HepG2 (cell line): Measurements from ENCODE around the gene CSNK2A1. TPM values are rescaled to one million over a fixed set of nuclear protein-coding genes. Genes with fewer than 3 reads are reported as not detected.

Experiments
- ELF1 ChIP-seq: sonication (generic); formaldehyde crosslinking; IDR thresholded peaks from 2 replicates; pipeline ENCODE4 v1.4.0; 2020; ENCODE audit warnings: missing genetic modification reagents
- FOXM1 ChIP-seq: sonication (generic); formaldehyde crosslinking; IDR thresholded peaks from 2 replicates; pipeline ENCODE4 v1.5.0; 2020; ENCODE audit warnings: missing genetic modification reagents
- HES4 ChIP-seq: sonication (generic); formaldehyde crosslinking; IDR thresholded peaks from 2 replicates; pipeline ENCODE4 v1.9.0; 2021; ENCODE audit warnings: mild to moderate bottlenecking, missing genetic modification reagents, borderline replicate concordance
- NR2F2 ChIP-seq: IDR thresholded peaks from 2 replicates; pipeline ENCODE4 v1.6.1; 2012; ENCODE audit warnings: low read depth, inconsistent platforms, borderline replicate concordance
- PRMT3 ChIP-seq: sonication (generic); formaldehyde crosslinking; IDR thresholded peaks from 2 replicates; pipeline ENCODE4 v1.8.1; 2022; ENCODE audit warnings: low read depth, mild to moderate bottlenecking, moderate library complexity, missing genetic modification reagents, borderline replicate concordance
- PRPF4 ChIP-seq: fragments of 200-400 bp; formaldehyde crosslinking; IDR thresholded peaks from 2 replicates; pipeline ENCODE4 v1.6.1; 2016; ENCODE audit warnings: low read length, low read depth; ENCODE audit not compliant: poor library complexity, severe bottlenecking
- ZNF274 ChIP-seq: sonication (generic); formaldehyde crosslinking; IDR thresholded peaks from 2 replicates; pipeline ENCODE4 v1.5.1; 2020; ENCODE audit warnings: mild to moderate bottlenecking, missing genetic modification reagents
- polyA plus RNA-seq, 8 experiments: library from polyadenylated mRNA; depleted of rRNA in 3 of 8; stranded (reverse) in 7 of 8; unstranded in 1 of 8; fragments of >200 nt; fragmentation: Illumina TruSeq in 4 of 8; extraction: Trizol in 4 of 8; gene quantifications; 2 replicates each; pipeline versions ENCODE4 v1.2.1 to v1.2.3, GENCODE V29; 2011 to 2016; ENCODE audit warnings: low read depth in 4 of 8, missing spikeins in 1 of 8, mixed read lengths in 1 of 8; ENCODE audit not compliant: insufficient read depth in 1 of 8
- total RNA-seq, 5 experiments: library from RNA; depleted of rRNA; stranded (reverse); fragments of >200 nt; fragmentation: Illumina TruSeq; extraction: Trizol; gene quantifications; 2 replicates each; pipeline ENCODE4 v1.2.3, GENCODE V29; 2016; ENCODE audit warnings: low read depth in 1 of 5
- TF ChIP-seq, protein P1 (sequence below): sonication (generic); formaldehyde crosslinking; IDR thresholded peaks from 2 replicates; pipeline ENCODE4 v1.8.0; 2022; ENCODE audit warnings: mild to moderate bottlenecking, missing genetic modification reagents, borderline replicate concordance
- TF ChIP-seq, protein P2 (sequence below): IDR thresholded peaks from 2 replicates; pipeline ENCODE4 v1.6.1; 2018; ENCODE audit warnings: missing genetic modification reagents, mild to moderate bottlenecking, missing compliant biosample characterization
- TF ChIP-seq, protein P3 (sequence below): sonication (generic); formaldehyde crosslinking; conservative IDR thresholded peaks from 2 replicates; pipeline ENCODE4 v1.4.0; 2020; ENCODE audit warnings: missing genetic modification reagents
- TF ChIP-seq, protein P4 (sequence below): sonication (generic); formaldehyde crosslinking; IDR thresholded peaks from 2 replicates; pipeline ENCODE4 v1.8.0; 2022; ENCODE audit warnings: mild to moderate bottlenecking, missing genetic modification reagents, moderate library complexity
- TF ChIP-seq, protein P5 (sequence below), 2 experiments: fragments of 450-650 bp in 1 of 2; sonication (generic) in 1 of 2; formaldehyde crosslinking in 1 of 2; IDR thresholded peaks; 2 replicates each; pipeline versions ENCODE4 v1.6.1 to v1.8.0; 2016 to 2022; ENCODE audit warnings: antibody characterized with exemption in 1 of 2, mild to moderate bottlenecking in 1 of 2, missing genetic modification reagents in 1 of 2
- TF ChIP-seq, protein P6 (sequence below): sonication (generic); formaldehyde crosslinking; IDR thresholded peaks from 2 replicates; pipeline ENCODE4 v1.8.0; 2022; ENCODE audit warnings: mild to moderate bottlenecking, missing genetic modification reagents; ENCODE audit not compliant: insufficient replicate concordance

CSNK2A1 gene
- total and polyA plus RNA-seq, 2 of the 13 experiments (the other 11 are each of a cell fraction or from before 2014, with no cell fraction given), result 153 to 231 TPM

DNA sequence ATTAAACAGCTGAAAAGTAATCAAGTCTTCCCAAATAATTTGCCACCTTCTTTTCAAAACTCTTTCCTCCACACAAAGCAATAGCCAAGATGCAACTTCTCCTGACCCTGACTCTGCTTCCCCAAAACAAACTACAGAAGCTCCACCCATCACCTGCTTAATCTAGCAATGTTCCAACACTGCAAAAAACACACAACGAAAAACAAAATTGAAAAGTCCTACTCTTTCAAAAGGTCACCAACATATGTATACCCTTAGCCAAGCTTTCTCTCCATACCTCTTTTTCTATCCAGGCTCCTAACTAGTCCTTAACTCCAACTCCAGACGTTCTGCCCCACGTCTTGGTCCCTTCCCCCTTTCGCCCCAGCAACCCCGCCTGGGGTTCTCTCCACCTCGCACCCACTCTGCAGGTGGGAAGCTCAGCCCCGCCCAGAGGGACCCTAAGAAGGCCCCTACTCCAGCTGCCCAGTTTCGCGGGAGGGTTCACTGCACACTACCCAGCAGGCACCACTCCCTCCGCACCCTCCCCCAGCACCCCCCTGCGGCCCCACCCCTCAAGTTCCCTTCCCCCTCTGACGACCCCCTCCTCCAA is 717 bp downstream of the CSNK2A1 start (continued):
- TF ChIP-seq PRMT3 (CRISPR knock-in tag), result no peak
- no peak for TF ChIP-seq FOXM1 (CRISPR knock-in tag)
- TF ChIP-seq, protein P1, sequence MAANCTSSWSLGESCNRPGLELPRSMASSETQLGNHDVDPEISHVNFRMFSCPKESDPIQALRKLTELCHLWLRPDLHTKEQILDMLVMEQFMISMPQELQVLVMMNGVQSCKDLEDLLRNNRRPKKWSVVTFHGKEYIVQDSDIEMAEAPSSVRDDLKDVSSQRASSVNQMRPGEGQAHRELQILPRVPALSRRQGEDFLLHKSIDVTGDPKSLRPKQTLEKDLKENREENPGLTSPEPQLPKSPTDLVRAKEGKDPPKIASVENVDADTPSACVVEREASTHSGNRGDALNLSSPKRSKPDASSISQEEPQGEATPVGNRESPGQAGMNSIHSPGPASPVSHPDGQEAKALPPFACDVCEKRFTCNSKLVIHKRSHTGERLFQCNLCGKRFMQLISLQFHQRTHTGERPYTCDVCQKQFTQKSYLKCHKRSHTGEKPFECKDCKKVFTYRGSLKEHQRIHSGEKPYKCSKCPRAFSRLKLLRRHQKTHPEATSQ, result no peak
- TF ChIP-seq PRPF4, result no peak
- no peak for TF ChIP-seq HES4 (CRISPR knock-in tag)
- TF ChIP-seq, protein P2, sequence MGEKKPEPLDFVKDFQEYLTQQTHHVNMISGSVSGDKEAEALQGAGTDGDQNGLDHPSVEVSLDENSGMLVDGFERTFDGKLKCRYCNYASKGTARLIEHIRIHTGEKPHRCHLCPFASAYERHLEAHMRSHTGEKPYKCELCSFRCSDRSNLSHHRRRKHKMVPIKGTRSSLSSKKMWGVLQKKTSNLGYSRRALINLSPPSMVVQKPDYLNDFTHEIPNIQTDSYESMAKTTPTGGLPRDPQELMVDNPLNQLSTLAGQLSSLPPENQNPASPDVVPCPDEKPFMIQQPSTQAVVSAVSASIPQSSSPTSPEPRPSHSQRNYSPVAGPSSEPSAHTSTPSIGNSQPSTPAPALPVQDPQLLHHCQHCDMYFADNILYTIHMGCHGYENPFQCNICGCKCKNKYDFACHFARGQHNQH (CRISPR knock-in tag), result no peak
- TF ChIP-seq, protein P3, sequence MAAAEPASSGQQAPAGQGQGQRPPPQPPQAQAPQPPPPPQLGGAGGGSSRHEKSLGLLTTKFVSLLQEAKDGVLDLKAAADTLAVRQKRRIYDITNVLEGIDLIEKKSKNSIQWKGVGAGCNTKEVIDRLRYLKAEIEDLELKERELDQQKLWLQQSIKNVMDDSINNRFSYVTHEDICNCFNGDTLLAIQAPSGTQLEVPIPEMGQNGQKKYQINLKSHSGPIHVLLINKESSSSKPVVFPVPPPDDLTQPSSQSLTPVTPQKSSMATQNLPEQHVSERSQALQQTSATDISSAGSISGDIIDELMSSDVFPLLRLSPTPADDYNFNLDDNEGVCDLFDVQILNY (CRISPR knock-in tag), result no peak
- TF ChIP-seq, protein P4, sequence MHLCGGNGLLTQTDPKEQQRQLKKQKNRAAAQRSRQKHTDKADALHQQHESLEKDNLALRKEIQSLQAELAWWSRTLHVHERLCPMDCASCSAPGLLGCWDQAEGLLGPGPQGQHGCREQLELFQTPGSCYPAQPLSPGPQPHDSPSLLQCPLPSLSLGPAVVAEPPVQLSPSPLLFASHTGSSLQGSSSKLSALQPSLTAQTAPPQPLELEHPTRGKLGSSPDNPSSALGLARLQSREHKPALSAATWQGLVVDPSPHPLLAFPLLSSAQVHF, result no peak
- TF ChIP-seq, protein P5, sequence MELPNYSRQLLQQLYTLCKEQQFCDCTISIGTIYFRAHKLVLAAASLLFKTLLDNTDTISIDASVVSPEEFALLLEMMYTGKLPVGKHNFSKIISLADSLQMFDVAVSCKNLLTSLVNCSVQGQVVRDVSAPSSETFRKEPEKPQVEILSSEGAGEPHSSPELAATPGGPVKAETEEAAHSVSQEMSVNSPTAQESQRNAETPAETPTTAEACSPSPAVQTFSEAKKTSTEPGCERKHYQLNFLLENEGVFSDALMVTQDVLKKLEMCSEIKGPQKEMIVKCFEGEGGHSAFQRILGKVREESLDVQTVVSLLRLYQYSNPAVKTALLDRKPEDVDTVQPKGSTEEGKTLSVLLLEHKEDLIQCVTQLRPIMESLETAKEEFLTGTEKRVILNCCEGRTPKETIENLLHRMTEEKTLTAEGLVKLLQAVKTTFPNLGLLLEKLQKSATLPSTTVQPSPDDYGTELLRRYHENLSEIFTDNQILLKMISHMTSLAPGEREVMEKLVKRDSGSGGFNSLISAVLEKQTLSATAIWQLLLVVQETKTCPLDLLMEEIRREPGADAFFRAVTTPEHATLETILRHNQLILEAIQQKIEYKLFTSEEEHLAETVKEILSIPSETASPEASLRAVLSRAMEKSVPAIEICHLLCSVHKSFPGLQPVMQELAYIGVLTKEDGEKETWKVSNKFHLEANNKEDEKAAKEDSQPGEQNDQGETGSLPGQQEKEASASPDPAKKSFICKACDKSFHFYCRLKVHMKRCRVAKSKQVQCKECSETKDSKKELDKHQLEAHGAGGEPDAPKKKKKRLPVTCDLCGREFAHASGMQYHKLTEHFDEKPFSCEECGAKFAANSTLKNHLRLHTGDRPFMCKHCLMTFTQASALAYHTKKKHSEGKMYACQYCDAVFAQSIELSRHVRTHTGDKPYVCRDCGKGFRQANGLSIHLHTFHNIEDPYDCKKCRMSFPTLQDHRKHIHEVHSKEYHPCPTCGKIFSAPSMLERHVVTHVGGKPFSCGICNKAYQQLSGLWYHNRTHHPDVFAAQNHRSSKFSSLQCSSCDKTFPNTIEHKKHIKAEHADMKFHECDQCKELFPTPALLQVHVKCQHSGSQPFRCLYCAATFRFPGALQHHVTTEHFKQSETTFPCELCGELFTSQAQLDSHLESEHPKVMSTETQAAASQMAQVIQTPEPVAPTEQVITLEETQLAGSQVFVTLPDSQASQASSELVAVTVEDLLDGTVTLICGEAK (IDR thresholded peaks at IDR 0.05), result no peak
- TF ChIP-seq, protein P5 (CRISPR knock-in tag; IDR thresholded peaks at IDR 0.05), result no peak
- no peak for TF ChIP-seq NR2F2
- no peak for TF ChIP-seq ZNF274
- TF ChIP-seq, protein P6, sequence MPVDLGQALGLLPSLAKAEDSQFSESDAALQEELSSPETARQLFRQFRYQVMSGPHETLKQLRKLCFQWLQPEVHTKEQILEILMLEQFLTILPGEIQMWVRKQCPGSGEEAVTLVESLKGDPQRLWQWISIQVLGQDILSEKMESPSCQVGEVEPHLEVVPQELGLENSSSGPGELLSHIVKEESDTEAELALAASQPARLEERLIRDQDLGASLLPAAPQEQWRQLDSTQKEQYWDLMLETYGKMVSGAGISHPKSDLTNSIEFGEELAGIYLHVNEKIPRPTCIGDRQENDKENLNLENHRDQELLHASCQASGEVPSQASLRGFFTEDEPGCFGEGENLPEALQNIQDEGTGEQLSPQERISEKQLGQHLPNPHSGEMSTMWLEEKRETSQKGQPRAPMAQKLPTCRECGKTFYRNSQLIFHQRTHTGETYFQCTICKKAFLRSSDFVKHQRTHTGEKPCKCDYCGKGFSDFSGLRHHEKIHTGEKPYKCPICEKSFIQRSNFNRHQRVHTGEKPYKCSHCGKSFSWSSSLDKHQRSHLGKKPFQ (CRISPR knock-in tag), result peak; percentile 20
- no peak for TF ChIP-seq ELF1 (CRISPR knock-in tag)
